ENCODE data around the gene ZBTB11. TPM values are rescaled to one million over a fixed set of nuclear protein-coding genes. Genes with fewer than 3 reads are reported as not detected.
"Not testable (repeated sequence)": the region's sequence is repeated elsewhere in the genome, so short reads cannot be mapped to it uniquely, and the experiment has no call there.

Gene ZBTB11
- polyA plus RNA-seq, 1 donor: 19.1 TPM

- DNase-seq: no peak
- Histone ChIP-seq H3K36me3 (ENCODE audit: control insufficient read depth, insufficient read depth, low read length) (no peaks in the 10 kb centered on the region), H3K4me1 (ENCODE audit: control insufficient read depth, insufficient read depth, low read length) (no peaks in the 10 kb centered on the region), H3K4me3 (ENCODE audit: low read length) (no peak overlapping the region), H3K27ac (ENCODE audit: low read length) (no peak overlapping the region), H3K27me3 (ENCODE audit: control insufficient read depth, insufficient read depth, low read length) (no peaks in the 10 kb centered on the region), H3K9me3 (ENCODE audit: control insufficient read depth, low read depth, low read length) (no peaks in the 10 kb centered on the region)
- no CpG with 5 or more reads among the region's 1 CpG for WGBS (ENCODE audit: insufficient coverage, low lambda C conversion rate)
These were observed 41.5 kb upstream of the ZBTB11 start for GRCh38 chr3:101718455-101718854.

- Histone ChIP-seq H3K4me3 (ENCODE audit: low read length) (no peak overlapping the region), H3K9me3 (ENCODE audit: control insufficient read depth, low read depth, low read length) (no peaks in the 10 kb centered on the region), H3K27ac (ENCODE audit: low read length) (no peak overlapping the region), H3K4me1 (ENCODE audit: control insufficient read depth, insufficient read depth, low read length) (no peaks in the 10 kb centered on the region), H3K36me3 (ENCODE audit: control insufficient read depth, insufficient read depth, low read length) (no peaks in the 10 kb centered on the region), H3K27me3 (ENCODE audit: control insufficient read depth, insufficient read depth, low read length) (no peaks in the 10 kb centered on the region)
- no peak for DNase-seq
- no CpG with 5 or more reads among the region's 4 CpGs for WGBS (ENCODE audit: insufficient coverage, low lambda C conversion rate)
These were observed 32.2 kb upstream of the ZBTB11 start for GRCh38 chr3:101709126-101709525.

GRCh38 chr3:101704639-101705038, 27.7 kb upstream of the ZBTB11 start:
- H3K36me3 ChIP-seq (ENCODE audit: control insufficient read depth, insufficient read depth, low read length); DNase-seq; H3K4me1 ChIP-seq (ENCODE audit: control insufficient read depth, insufficient read depth, low read length); H3K27ac ChIP-seq (ENCODE audit: low read length); H3K27me3 ChIP-seq (ENCODE audit: control insufficient read depth, insufficient read depth, low read length); H3K9me3 ChIP-seq (ENCODE audit: control insufficient read depth, low read depth, low read length); H3K4me3 ChIP-seq (ENCODE audit: low read length): not testable (repeated sequence)
- 100% methylated on average over 1 of the region's 2 CpGs for WGBS (ENCODE audit: insufficient coverage, low lambda C conversion rate)

- DNase-seq: no peak
- H3K27ac ChIP-seq (ENCODE audit: low read length): no peak overlapping the region
- H3K27me3 ChIP-seq (ENCODE audit: control insufficient read depth, insufficient read depth, low read length): no peaks in the 10 kb centered on the region
- no peaks in the 10 kb centered on the region for H3K4me1 ChIP-seq (ENCODE audit: control insufficient read depth, insufficient read depth, low read length)
- H3K36me3 ChIP-seq (ENCODE audit: control insufficient read depth, insufficient read depth, low read length): no peaks in the 10 kb centered on the region
- H3K4me3 ChIP-seq (ENCODE audit: low read length): no peak overlapping the region
- no CpG with 5 or more reads among the region's 2 CpGs for WGBS (ENCODE audit: insufficient coverage, low lambda C conversion rate)
- no peaks in the 10 kb centered on the region for H3K9me3 ChIP-seq (ENCODE audit: control insufficient read depth, low read depth, low read length)
These were observed 26.2 kb upstream of the ZBTB11 start for GRCh38 chr3:101703169-101703568.

- Histone ChIP-seq H3K4me3 (ENCODE audit: low read length) (no peak overlapping the region), H3K4me1 (ENCODE audit: control insufficient read depth, insufficient read depth, low read length) (no peaks in the 10 kb centered on the region), H3K27ac (ENCODE audit: low read length) (no peak overlapping the region), H3K36me3 (ENCODE audit: control insufficient read depth, insufficient read depth, low read length) (no peaks in the 10 kb centered on the region), H3K27me3 (ENCODE audit: control insufficient read depth, insufficient read depth, low read length) (no peaks in the 10 kb centered on the region), H3K9me3 (ENCODE audit: control insufficient read depth, low read depth, low read length) (no peaks in the 10 kb centered on the region)
- WGBS (ENCODE audit: insufficient coverage, low lambda C conversion rate): no CpG with 5 or more reads among the region's 1 CpG
- DNase-seq: no peak
These were observed 25.8 kb upstream of the ZBTB11 start for GRCh38 chr3:101702726-101703125.

GRCh38 chr3:101701696-101702634, 25.0 kb upstream of the ZBTB11 start:
- H3K4me1 ChIP-seq (ENCODE audit: control insufficient read depth, insufficient read depth, low read length): no peaks in the 10 kb centered on the region
- no peak overlapping the region for H3K4me3 ChIP-seq (ENCODE audit: low read length)
- no CpG with 5 or more reads among the region's 7 CpGs for WGBS (ENCODE audit: insufficient coverage, low lambda C conversion rate)
- no peak for DNase-seq
- no peaks in the 10 kb centered on the region for H3K27me3 ChIP-seq (ENCODE audit: control insufficient read depth, insufficient read depth, low read length)
- H3K9me3 ChIP-seq (ENCODE audit: control insufficient read depth, low read depth, low read length): no peaks in the 10 kb centered on the region
- H3K27ac ChIP-seq (ENCODE audit: low read length): no peak overlapping the region
- H3K36me3 ChIP-seq (ENCODE audit: control insufficient read depth, insufficient read depth, low read length): no peaks in the 10 kb centered on the region

- WGBS (ENCODE audit: insufficient coverage, low lambda C conversion rate): 8% methylated on average over 4 of the region's 10 CpGs
- Histone ChIP-seq H3K27ac (ENCODE audit: low read length) (no peak overlapping the region), H3K27me3 (ENCODE audit: control insufficient read depth, insufficient read depth, low read length) (no peaks in the 10 kb centered on the region), H3K4me3 (ENCODE audit: low read length) (no peak overlapping the region), H3K4me1 (ENCODE audit: control insufficient read depth, insufficient read depth, low read length) (no peaks in the 10 kb centered on the region), H3K9me3 (ENCODE audit: control insufficient read depth, low read depth, low read length) (no peaks in the 10 kb centered on the region), H3K36me3 (ENCODE audit: control insufficient read depth, insufficient read depth, low read length) (no peaks in the 10 kb centered on the region)
- DNase-seq: peak in 1 of 2 donors; percentile 30
These were observed 18.9 kb upstream of the ZBTB11 start for GRCh38 chr3:101695779-101696372.

- not testable (repeated sequence) for H3K9me3 ChIP-seq (ENCODE audit: control insufficient read depth, low read depth, low read length); H3K4me1 ChIP-seq (ENCODE audit: control insufficient read depth, insufficient read depth, low read length); H3K27ac ChIP-seq (ENCODE audit: low read length); DNase-seq; H3K4me3 ChIP-seq (ENCODE audit: low read length); H3K27me3 ChIP-seq (ENCODE audit: control insufficient read depth, insufficient read depth, low read length); H3K36me3 ChIP-seq (ENCODE audit: control insufficient read depth, insufficient read depth, low read length)
- WGBS (ENCODE audit: insufficient coverage, low lambda C conversion rate): no CpG with 5 or more reads among the region's 4 CpGs
These were observed 17.9 kb upstream of the ZBTB11 start for GRCh38 chr3:101694836-101695235.

- WGBS (ENCODE audit: insufficient coverage, low lambda C conversion rate): no CpG with 5 or more reads among the region's 13 CpGs
- not testable (repeated sequence) for H3K27me3 ChIP-seq (ENCODE audit: control insufficient read depth, insufficient read depth, low read length); H3K4me3 ChIP-seq (ENCODE audit: low read length); H3K9me3 ChIP-seq (ENCODE audit: control insufficient read depth, low read depth, low read length); H3K4me1 ChIP-seq (ENCODE audit: control insufficient read depth, insufficient read depth, low read length); H3K27ac ChIP-seq (ENCODE audit: low read length); H3K36me3 ChIP-seq (ENCODE audit: control insufficient read depth, insufficient read depth, low read length)
- peak in 1 of 2 donors; percentile 15 for DNase-seq
These were observed 16.6 kb upstream of the ZBTB11 start for GRCh38 chr3:101693540-101693939.

GRCh38 chr3:101691685-101692671, 15.0 kb upstream of the ZBTB11 start:
- WGBS (ENCODE audit: insufficient coverage, low lambda C conversion rate): no CpG with 5 or more reads among the region's 15 CpGs
- not testable (repeated sequence) for H3K27me3 ChIP-seq (ENCODE audit: control insufficient read depth, insufficient read depth, low read length); DNase-seq; H3K36me3 ChIP-seq (ENCODE audit: control insufficient read depth, insufficient read depth, low read length); H3K9me3 ChIP-seq (ENCODE audit: control insufficient read depth, low read depth, low read length); H3K4me3 ChIP-seq (ENCODE audit: low read length); H3K27ac ChIP-seq (ENCODE audit: low read length); H3K4me1 ChIP-seq (ENCODE audit: control insufficient read depth, insufficient read depth, low read length)

Measured in large intestine (tissue), 3 donors.